ENCODE measurements around the gene OVOL2.

Gene OVOL2

GRCh38 chr20:18011951-18012645, 45.6 kb downstream of the OVOL2 start:
- DNase-seq, result no peak

GRCh38 chr20:18011482-18011881, 46.2 kb downstream of the OVOL2 start:
- DNase-seq, result no peak

- no peak for DNase-seq
Observed at GRCh38 chr20:18009116-18009515, 48.6 kb downstream of the OVOL2 start.

GRCh38 chr20:18007534-18008292, 50.0 kb downstream of the OVOL2 start:
- DNase-seq, result no peak

- no peak for DNase-seq
Observed at GRCh38 chr20:18006684-18007083, 51.0 kb downstream of the OVOL2 start.

GRCh38 chr20:18005990-18006364, 51.7 kb downstream of the OVOL2 start:
- no peak for DNase-seq

- DNase-seq, result no peak
Observed at GRCh38 chr20:18005170-18005989, 52.3 kb downstream of the OVOL2 start.

- no peak for DNase-seq
Observed at GRCh38 chr20:18004384-18005031, 53.2 kb downstream of the OVOL2 start.

GRCh38 chr20:18003897-18004296, 53.8 kb downstream of the OVOL2 start:
- DNase-seq, result no peak

GRCh38 chr20:18001131-18001921, 56.4 kb downstream of the OVOL2 start:
- no peak for DNase-seq

GRCh38 chr20:17999566-17999965, 58.1 kb downstream of the OVOL2 start:
- no peak for DNase-seq

GRCh38 chr20:17998446-17998845, 59.3 kb downstream of the OVOL2 start:
- no peak for DNase-seq

- DNase-seq, result peak; percentile 6
Observed at GRCh38 chr20:17995967-17996819, 61.5 kb downstream of the OVOL2 start.

- no peak for DNase-seq
Observed at GRCh38 chr20:17993546-17993945, 64.2 kb downstream of the OVOL2 start.

GRCh38 chr20:17992847-17993513, 64.7 kb downstream of the OVOL2 start:
- no peak for DNase-seq

GRCh38 chr20:17992224-17992637, 65.5 kb downstream of the OVOL2 start:
- peak; percentile 43 for DNase-seq

GRCh38 chr20:17990278-17990972, 67.3 kb downstream of the OVOL2 start:
- no peak for DNase-seq

GRCh38 chr20:17987988-17988387, 69.7 kb downstream of the OVOL2 start:
- no peak for DNase-seq

- no peak for DNase-seq
Observed at GRCh38 chr20:17985388-17986018, 72.2 kb downstream of the OVOL2 start.

- no peak for DNase-seq
Observed at GRCh38 chr20:17976305-17976704, 81.4 kb downstream of the OVOL2 start.
